Measurements from ENCODE around the gene PRKCA. TPM values are rescaled to one million over a fixed set of nuclear protein-coding genes. Genes with fewer than 3 reads are reported as not detected.

Gene PRKCA
- total RNA-seq, 1 donor from 2014 or later, result 5.6 TPM

- no peak for DNase-seq
- Histone ChIP-seq H3K4me1 (peaks cover 9% of the 10 kb centered on the region), H3K27me3 (ENCODE audit: low read depth) (no peaks in the 10 kb centered on the region), H3K9me3 (replicated peaks) (no peaks in the 10 kb centered on the region), H3K36me3 (no peaks in the 10 kb centered on the region), H3K4me3 (no peak overlapping the region), H3K27ac (replicated peaks) (no peak overlapping the region)
- intact Hi-C loops (cut with micrococcal nuclease), result no loop called here
- TF ChIP-seq CTCF (IDR thresholded peaks at IDR 0.05; ENCODE audit: borderline replicate concordance), result no peak
Observed at GRCh38 chr17:66533986-66534385, 231.6 kb downstream of the PRKCA start.

- H3K36me3 ChIP-seq, result no peaks in the 10 kb centered on the region
- no peak overlapping the region for H3K4me3 ChIP-seq
- no peaks in the 10 kb centered on the region for H3K9me3 ChIP-seq (replicated peaks)
- H3K4me1 ChIP-seq, result peaks cover 9% of the 10 kb centered on the region
- H3K27me3 ChIP-seq (ENCODE audit: low read depth), result no peaks in the 10 kb centered on the region
- no peak for DNase-seq
- no peak overlapping the region for H3K27ac ChIP-seq (replicated peaks)
- TF ChIP-seq CTCF (IDR thresholded peaks at IDR 0.05; ENCODE audit: borderline replicate concordance), result no peak
- intact Hi-C loops (cut with micrococcal nuclease), result no loop called here
Observed at GRCh38 chr17:66535611-66536010, 233.2 kb downstream of the PRKCA start.

- H3K9me3 ChIP-seq (replicated peaks), result no peaks in the 10 kb centered on the region
- H3K27ac ChIP-seq (replicated peaks), result no peak overlapping the region
- no peaks in the 10 kb centered on the region for H3K36me3 ChIP-seq
- no peak overlapping the region for H3K4me3 ChIP-seq
- peaks cover 26% of the 10 kb centered on the region for H3K4me1 ChIP-seq
- intact Hi-C loops (cut with micrococcal nuclease), result no loop called here
- H3K27me3 ChIP-seq (ENCODE audit: low read depth), result no peaks in the 10 kb centered on the region
- no peak for TF ChIP-seq CTCF (IDR thresholded peaks at IDR 0.05; ENCODE audit: borderline replicate concordance)
- no peak for DNase-seq
Observed at GRCh38 chr17:66537502-66537901, 235.1 kb downstream of the PRKCA start.

GRCh38 chr17:66538776-66539175 lies 236.4 kb downstream of the PRKCA start:
- TF ChIP-seq CTCF (IDR thresholded peaks at IDR 0.05; ENCODE audit: borderline replicate concordance), result no peak
- H3K36me3 ChIP-seq, result no peaks in the 10 kb centered on the region
- DNase-seq, result no peak
- H3K27me3 ChIP-seq (ENCODE audit: low read depth), result no peaks in the 10 kb centered on the region
- no peaks in the 10 kb centered on the region for H3K9me3 ChIP-seq (replicated peaks)
- peaks cover 22% of the 10 kb centered on the region for H3K4me1 ChIP-seq
- intact Hi-C loops (cut with micrococcal nuclease), result no loop called here
- peak overlapping the region; percentile 6 for H3K27ac ChIP-seq (replicated peaks)
- H3K4me3 ChIP-seq, result no peak overlapping the region

- no peak for TF ChIP-seq CTCF (IDR thresholded peaks at IDR 0.05; ENCODE audit: borderline replicate concordance)
- intact Hi-C loops (cut with micrococcal nuclease), result no loop called here
- Histone ChIP-seq H3K4me1 (peaks cover 21% of the 10 kb centered on the region), H3K9me3 (replicated peaks) (no peaks in the 10 kb centered on the region), H3K36me3 (no peaks in the 10 kb centered on the region), H3K27me3 (ENCODE audit: low read depth) (no peaks in the 10 kb centered on the region), H3K4me3 (no peak overlapping the region), H3K27ac (replicated peaks) (peak overlapping the region; percentile 61)
- peak; percentile 35 for DNase-seq
Observed at GRCh38 chr17:66540131-66540781, 237.8 kb downstream of the PRKCA start.
